ENCODE results near the gene SYT7.

DNA sequence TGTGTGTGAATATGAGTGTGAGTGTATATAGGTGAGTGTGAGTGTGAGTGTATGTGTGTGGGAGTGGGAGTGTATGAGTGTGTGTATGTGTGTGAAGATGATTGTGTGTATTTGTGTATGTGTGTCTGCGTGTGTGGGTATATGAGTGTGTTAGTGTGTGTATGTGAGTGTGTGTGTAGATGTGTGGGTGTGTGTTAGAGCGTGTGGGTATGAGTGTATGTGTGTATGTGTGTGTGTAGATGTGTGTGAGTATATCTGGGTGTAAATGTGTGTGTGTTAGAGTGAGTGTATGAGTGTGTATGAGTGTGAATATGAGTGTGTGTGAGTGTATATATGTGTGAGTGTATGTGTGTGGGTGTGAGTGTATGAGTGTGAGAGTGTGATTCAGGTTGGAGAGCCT lies 83.4 kb downstream of the SYT7 start:
- no peak for TF ChIP-seq YY1 (IDR thresholded peaks at IDR 0.05; ENCODE audit: insufficient read depth, insufficient read length)
- TF ChIP-seq ZNF274 (IDR thresholded peaks at IDR 0.05; ENCODE audit: low read depth, low read length) = no peak
- no peak for TF ChIP-seq SUZ12 (IDR thresholded peaks at IDR 0.05; ENCODE audit: extremely low read depth, insufficient read depth, insufficient read length)
